GM19193 (cell line): ENCODE results near the gene VPS29.

Experiments
- POLR2A ChIP-seq: IDR thresholded peaks from 4 replicates; pipeline ENCODE4 v1.6.1; 2011; ENCODE audit not compliant: insufficient read depth, insufficient read length; ENCODE audit errors: extremely low read depth

The VPS29 gene

DNA sequence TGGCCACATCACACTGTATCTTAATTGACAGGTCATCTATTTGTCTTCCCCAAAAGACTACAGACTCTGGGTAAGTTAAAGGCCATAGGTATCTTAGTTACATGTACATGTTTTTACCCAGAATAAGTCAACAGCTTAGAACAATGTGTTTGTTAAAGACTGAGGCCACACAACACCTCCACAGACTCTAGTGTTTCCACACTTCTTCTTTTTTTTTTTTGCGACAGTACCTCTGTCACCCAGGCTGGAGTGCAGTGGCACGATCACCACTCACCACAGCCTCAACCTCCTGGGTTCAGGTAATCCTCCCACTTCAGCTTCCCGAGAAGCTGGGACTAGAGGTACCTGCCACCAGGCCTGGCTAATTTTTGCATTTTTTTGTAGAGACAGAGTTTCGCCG is 35.1 kb downstream of the VPS29 start:
- no peak for TF ChIP-seq POLR2A

DNA sequence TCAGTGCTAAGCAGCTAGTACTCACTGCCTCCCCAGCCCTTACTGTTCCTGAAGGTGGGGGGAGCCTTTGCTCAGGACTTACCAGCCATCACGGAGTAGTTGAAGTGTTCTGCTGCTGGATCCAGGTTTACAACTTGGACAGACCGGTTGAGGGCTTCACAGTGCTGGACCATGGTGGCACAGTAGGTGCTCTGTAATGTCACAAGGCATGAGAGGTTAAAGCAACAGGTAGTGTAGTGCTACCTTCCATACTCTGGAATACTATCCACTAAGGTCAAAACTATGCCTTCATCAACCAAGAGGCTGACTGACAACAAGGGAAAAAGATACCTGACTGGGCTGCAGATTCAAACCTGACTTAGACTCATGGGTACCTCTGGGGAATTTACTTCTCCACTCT is 36.9 kb downstream of the VPS29 start:
- TF ChIP-seq POLR2A = no peak

DNA sequence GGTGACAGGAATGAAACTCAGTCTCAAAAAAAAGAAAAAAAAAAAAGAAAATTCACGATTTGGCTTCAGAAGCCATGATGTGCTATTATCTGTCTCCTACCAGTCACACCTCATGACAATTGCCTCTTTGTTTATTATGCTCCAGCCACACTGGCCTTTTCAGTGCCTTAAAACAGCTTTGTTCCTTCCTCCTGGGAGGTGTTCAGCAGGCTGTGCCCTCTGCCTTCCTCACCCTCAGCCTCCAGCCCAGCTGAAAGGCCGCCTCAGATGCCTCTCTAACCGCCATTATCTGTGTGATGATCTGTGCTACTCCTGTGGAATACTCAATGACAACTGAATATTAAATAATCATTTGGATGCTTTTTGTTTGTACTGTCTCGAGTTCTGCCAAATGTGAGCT is 43.2 kb downstream of the VPS29 start:
- TF ChIP-seq POLR2A = no peak

DNA sequence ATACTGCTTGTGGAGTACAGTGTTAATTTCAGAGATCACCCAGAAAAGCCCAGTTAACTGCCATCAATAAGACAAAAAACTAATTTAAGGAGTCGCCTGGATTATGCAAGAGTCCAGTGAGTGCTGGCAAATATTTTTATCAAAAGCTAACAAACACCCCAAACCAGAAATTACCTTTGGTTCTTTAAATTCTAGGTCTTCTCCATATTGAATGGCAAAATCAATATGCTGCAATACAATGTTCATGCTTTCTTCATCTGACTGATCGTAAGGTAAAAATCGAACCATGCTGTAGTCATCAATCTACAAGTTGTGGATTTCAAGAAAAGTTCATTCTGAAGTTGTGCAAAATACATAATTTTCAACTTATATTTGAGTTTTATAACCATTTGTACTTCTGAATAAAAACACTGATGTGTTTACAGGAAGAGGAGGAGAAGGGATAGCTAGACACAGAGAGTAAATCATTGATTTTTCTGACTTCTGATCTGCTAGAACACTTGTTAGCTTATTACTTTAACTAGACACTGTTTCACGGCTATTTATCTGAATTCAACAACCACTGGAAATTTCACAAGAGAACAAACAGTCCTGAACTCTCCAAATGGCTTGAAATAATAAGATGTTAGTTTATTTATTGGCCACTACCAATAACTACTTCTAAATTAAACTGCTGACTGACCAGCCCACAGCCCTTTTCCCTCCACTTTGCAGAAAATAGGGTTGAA is 48.2 kb downstream of the VPS29 start:
- no peak for TF ChIP-seq POLR2A

DNA sequence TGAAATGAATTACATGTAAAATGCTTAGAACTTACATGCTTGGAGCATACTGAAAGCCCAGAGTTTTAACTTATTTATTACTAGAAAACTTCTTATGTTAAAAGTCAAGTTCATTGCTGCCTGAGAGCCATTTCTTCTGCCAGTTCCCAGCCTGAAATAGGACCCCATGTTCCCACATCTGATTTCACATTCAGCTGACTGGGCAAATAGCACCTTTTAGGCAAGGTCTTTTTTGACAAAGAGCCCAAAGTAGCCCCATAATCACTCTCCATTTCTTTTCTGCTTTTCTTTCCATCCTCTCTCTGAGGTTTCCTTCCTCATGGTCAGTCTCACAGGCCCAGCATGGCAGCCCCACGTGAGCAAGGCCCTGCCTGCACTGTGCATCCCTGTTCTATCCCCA is 50.6 kb downstream of the VPS29 start:
- no peak for TF ChIP-seq POLR2A

DNA sequence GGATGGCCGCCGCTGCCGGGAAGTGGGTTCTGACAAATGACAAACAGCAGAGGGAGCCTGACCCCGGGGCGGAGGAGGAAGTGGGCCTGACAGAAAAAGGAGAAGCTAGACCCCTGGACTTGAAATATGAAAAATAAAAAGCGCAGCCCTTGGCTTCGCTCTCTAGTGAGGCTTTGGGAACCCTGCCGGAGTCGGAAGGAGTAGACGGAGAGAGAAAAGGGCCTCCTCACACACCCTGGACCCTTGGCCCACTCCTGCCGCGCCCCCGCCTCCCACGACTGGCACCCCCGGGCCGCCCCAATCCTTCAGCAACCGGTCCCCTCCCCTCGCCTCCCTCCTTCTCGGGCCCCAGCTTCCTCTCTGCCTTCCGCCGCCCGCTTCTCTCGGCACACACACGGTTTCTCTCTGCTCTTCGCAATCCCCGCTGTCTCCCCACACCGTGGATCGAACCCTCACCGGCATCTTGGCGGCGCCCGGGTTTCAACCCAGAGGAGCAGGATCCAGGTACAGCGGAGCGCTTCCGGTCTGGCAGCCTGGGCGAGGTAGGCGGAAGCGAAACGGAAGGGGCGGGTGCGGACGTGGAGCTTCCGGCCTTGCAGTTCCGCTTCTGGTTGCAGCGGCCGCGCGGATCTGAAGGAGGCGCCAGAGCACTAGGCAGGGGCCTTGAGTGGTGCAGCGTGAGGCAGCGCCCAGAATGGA is 52.0 kb downstream of the VPS29 start, which contains the start of gene ARPC3:
Gene ARPC3, minus strand, starts transcription at position 539 of the 699 bp plus-strand sequence. Its CDS starts 77 bp downstream, at position 462.
- peak; percentile 93 for TF ChIP-seq POLR2A

DNA sequence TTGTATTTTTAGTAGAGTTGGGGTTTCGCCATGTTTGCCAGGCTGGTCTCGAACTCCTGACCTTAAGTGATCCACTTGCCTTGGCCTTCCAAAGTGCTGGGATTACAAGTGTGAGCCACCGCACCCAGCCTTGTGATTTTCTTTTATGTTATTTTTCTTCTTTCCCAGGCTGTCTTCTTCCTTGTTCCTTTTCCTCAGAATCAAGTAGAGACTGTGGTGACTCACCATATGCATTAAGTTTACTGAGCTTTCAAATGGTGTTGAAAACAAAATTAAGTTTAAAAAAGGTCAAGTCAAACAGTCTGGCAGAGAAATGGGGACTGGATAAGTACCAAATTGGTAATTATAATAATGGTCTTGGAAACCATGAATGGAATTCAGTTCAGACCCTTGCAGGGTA is 57.5 kb downstream of the VPS29 start:
- TF ChIP-seq POLR2A = no peak
